ENCODE data around the gene NRBF2. TPM values are rescaled to one million over a fixed set of nuclear protein-coding genes. Genes with fewer than 3 reads are reported as not detected.
"Not testable (repeated sequence)": the region's sequence is repeated elsewhere in the genome, so short reads cannot be mapped to it uniquely, and the experiment has no call there.

The NRBF2 gene
- total and polyA plus RNA-seq, 12 donors = 5.4 to 23.1 (median 13.9) TPM

GRCh38 chr10:63084690-63085382 is 48.3 kb upstream of the NRBF2 start:
- no peaks in the 10 kb centered on the region for H3K27me3 ChIP-seq
- no peaks in the 10 kb centered on the region for H3K9me3 ChIP-seq (replicated peaks in 1 of 3)
- H3K4me3 ChIP-seq = no peak overlapping the region
- 62 to 75% (median 66%) methylated on average over 4 of the region's 4 CpGs for WGBS, 4 donors
- no peak overlapping the region for H3K27ac ChIP-seq
- intact Hi-C loops (cut with DNase I) = loop anchor here in 1 of 2 donors (5.0 kb wide), 1 partner anchor 493 kb away; no protein-coding TSS in a partner anchor
- no peak for TF ChIP-seq POLR2A (IDR thresholded peaks at IDR 0.05)
- no peaks in the 10 kb centered on the region for H3K36me3 ChIP-seq (replicated peaks in 1 of 2)
- no peaks in the 10 kb centered on the region for H3K4me1 ChIP-seq (replicated peaks in 1 of 2)
- no peak for DNase-seq

- Histone ChIP-seq H3K27ac (no peak overlapping the region), H3K36me3 (replicated peaks in 1 of 2) (no peaks in the 10 kb centered on the region), H3K4me3 (no peak overlapping the region), H3K4me1 (replicated peaks in 1 of 2) (no peaks in the 10 kb centered on the region), H3K27me3 (no peaks in the 10 kb centered on the region), H3K9me3 (replicated peaks in 1 of 3) (no peaks in the 10 kb centered on the region)
- WGBS, 4 donors = 64 to 72% (median 68%) methylated on average over 2 of the region's 2 CpGs
- intact Hi-C loops (cut with DNase I) = no loop called here
- no peak for DNase-seq
- TF ChIP-seq POLR2A (IDR thresholded peaks at IDR 0.05) (no peak), CTCF (IDR thresholded peaks at IDR 0.05) (no peak)
These were observed 39.9 kb upstream of the NRBF2 start for GRCh38 chr10:63093227-63093626.

DNA sequence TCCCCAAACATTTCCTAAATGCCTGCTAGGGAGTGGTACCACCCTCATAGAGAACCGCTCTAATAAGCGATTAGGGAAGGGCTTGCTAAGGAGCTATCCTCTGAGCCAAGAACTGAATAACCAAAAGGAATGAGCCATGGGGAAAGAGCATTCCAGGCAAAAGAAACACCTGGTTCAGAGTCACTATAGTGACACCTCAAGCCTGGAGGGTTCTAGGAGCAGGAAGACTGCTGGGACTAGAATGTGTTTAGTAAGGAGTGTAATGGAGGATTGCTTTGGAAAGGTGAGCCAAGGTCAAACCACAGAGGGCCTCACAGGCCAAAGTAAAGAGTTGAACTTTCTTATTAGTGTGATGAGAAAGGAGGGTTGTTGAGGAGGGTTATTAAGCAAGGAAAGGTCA is 38.7 kb upstream of the NRBF2 start:
- Histone ChIP-seq H3K4me3 (no peak overlapping the region), H3K4me1 (replicated peaks in 1 of 2) (no peaks in the 10 kb centered on the region), H3K36me3 (replicated peaks in 1 of 2) (no peaks in the 10 kb centered on the region), H3K27me3 (no peaks in the 10 kb centered on the region), H3K27ac (no peak overlapping the region), H3K9me3 (replicated peaks in 1 of 3) (no peaks in the 10 kb centered on the region)
- intact Hi-C loops (cut with DNase I) = no loop called here
- WGBS, 4 donors = 89 to 100% (median 98%) methylated on average over 2 of the region's 2 CpGs
- no peak for DNase-seq
- TF ChIP-seq CTCF (IDR thresholded peaks at IDR 0.05) = no peak
- TF ChIP-seq POLR2A (IDR thresholded peaks at IDR 0.05) = no peak

DNA sequence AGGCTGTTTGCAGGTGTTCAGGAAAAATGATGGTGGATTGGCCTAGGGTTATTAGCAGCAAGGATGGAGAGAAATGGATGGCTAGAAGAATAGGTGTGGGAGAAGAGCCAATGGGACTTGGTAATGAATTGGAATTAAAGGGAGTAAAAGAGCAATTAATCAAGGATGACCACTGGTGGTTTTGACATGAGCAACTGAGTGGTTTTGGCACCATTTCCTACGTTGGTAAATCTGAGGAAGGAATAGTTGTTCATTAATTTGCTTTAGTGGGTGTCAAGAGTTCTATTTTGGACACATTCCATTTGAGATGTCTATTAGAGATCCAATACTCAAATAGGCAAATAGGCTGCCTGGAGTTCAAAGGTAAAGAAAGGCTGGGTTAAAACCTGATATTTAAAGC is 38.2 kb upstream of the NRBF2 start:
- no peak overlapping the region for H3K27ac ChIP-seq
- no peaks in the 10 kb centered on the region for H3K9me3 ChIP-seq (replicated peaks in 1 of 3)
- no peaks in the 10 kb centered on the region for H3K27me3 ChIP-seq
- no peak for DNase-seq
- 59 to 79% (median 65%) methylated on average over 1 of the region's 1 CpG for WGBS, 4 donors
- H3K36me3 ChIP-seq (replicated peaks in 1 of 2) = no peaks in the 10 kb centered on the region
- TF ChIP-seq CTCF (IDR thresholded peaks at IDR 0.05) (no peak), POLR2A (IDR thresholded peaks at IDR 0.05) (no peak)
- H3K4me1 ChIP-seq (replicated peaks in 1 of 2) = no peaks in the 10 kb centered on the region
- no peak overlapping the region for H3K4me3 ChIP-seq
- intact Hi-C loops (cut with DNase I) = no loop called here

DNA sequence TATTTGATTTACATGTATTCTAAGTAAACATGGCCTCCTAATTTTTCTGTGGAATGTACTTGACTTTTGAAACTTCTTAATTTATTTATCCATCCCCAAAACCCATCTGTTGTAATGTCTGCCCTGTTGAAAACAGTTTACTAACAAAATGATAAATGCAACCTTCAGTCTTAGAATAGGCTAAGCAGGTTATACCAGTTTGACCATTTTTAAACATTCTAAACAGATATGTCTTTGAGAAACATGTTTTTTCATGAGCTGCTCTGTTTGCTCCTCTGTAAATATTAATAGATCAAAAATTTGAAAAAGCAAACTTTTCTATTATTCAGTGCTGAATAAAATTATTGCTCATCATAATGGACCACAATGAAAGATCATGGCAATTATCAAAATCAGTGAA is 33.4 kb upstream of the NRBF2 start:
- no peaks in the 10 kb centered on the region for H3K27me3 ChIP-seq
- TF ChIP-seq POLR2A (IDR thresholded peaks at IDR 0.05) (no peak), CTCF (IDR thresholded peaks at IDR 0.05) (no peak)
- no peak for DNase-seq
- H3K4me3 ChIP-seq = no peak overlapping the region
- no peaks in the 10 kb centered on the region for H3K9me3 ChIP-seq (replicated peaks in 1 of 3)
- H3K4me1 ChIP-seq (replicated peaks in 1 of 2) = no peaks in the 10 kb centered on the region
- no peaks in the 10 kb centered on the region for H3K36me3 ChIP-seq (replicated peaks in 1 of 2)
- no peak overlapping the region for H3K27ac ChIP-seq
- intact Hi-C loops (cut with DNase I) = no loop called here

DNA sequence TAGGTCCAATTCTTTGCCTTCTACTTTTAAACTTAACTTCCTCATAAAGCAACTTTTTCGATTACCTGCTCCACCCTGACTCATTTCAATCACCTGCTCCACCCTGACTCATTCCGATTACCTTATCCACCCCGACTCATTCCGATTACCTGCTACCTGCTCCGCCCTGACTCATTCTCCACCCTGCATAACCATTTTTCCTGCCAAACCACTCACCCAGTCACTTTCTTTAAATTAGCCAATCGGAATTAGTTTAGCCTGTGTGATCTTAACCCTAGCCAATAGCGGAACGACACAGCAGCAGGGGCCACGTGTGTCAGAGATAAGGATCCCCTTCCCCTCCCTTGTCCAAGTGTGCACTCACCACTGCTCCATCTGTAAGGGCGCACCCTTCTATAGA is 32.0 kb upstream of the NRBF2 start:
- H3K27me3 ChIP-seq; DNase-seq; intact Hi-C loops (cut with DNase I); H3K4me3 ChIP-seq; H3K9me3 ChIP-seq (replicated peaks in 1 of 3); H3K27ac ChIP-seq; H3K4me1 ChIP-seq (replicated peaks in 1 of 2); H3K36me3 ChIP-seq (replicated peaks in 1 of 2): not testable (repeated sequence)
- WGBS, 4 donors = 84 to 91% (median 86%) methylated on average over 10 of the region's 10 CpGs

GRCh38 chr10:63102279-63102883 is 30.7 kb upstream of the NRBF2 start:
- intact Hi-C loops (cut with DNase I) = not testable (repeated sequence)

More at GRCh38 chr10:63102279-63102883, 30.7 kb upstream of the NRBF2 start:
- H3K27ac ChIP-seq; H3K4me1 ChIP-seq (replicated peaks in 1 of 2); H3K36me3 ChIP-seq (replicated peaks in 1 of 2); H3K9me3 ChIP-seq (replicated peaks in 1 of 3); DNase-seq; H3K4me3 ChIP-seq; H3K27me3 ChIP-seq: not testable (repeated sequence)
- 83 to 94% (median 85%) methylated on average over 7 of the region's 7 CpGs for WGBS, 4 donors
